ENCODE measurements around the gene KIAA1958.
"Not testable (repeated sequence)": the region's sequence is repeated elsewhere in the genome, so short reads cannot be mapped to it uniquely, and the experiment has no call there.

The KIAA1958 gene

DNA sequence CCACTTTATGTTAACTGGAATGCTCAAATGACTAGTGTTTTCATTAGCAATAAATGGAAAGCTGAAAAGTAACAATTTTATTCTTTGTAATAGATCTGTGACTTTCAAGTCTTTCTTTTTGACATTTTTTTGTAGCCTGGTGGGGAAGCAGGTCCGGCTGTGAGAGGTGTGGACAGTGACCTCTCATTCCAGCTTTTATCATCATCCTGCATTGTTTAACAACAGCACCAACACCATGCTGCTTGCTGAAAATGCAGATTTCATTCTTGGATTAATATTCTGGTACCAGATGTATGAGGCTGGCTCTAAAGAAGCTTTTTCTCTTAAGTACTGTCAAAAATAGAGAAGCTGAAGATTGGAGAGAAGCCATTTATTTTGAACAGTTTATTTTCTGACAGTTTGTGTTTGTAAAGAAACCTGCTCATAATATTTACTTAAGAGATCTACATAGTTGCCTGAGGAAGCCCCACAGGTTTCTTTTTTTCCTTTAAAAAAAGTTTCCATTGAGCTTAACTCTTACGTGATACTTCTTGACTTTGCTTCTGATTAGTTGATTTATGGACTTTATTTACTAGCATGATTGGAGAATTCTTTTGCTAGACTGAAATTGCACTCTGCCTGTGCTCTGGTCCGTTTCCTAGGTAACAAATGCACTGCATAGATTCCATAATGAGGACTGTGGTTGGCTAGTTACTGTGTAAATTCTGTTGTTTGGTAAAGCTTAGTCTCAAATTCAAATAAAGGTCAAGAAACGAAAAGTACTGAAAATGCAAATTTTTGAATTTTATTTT lies 3.4 kb downstream of the KIAA1958 start:
- DNase-seq (ENCODE audit: low spot score), result no peak

DNA sequence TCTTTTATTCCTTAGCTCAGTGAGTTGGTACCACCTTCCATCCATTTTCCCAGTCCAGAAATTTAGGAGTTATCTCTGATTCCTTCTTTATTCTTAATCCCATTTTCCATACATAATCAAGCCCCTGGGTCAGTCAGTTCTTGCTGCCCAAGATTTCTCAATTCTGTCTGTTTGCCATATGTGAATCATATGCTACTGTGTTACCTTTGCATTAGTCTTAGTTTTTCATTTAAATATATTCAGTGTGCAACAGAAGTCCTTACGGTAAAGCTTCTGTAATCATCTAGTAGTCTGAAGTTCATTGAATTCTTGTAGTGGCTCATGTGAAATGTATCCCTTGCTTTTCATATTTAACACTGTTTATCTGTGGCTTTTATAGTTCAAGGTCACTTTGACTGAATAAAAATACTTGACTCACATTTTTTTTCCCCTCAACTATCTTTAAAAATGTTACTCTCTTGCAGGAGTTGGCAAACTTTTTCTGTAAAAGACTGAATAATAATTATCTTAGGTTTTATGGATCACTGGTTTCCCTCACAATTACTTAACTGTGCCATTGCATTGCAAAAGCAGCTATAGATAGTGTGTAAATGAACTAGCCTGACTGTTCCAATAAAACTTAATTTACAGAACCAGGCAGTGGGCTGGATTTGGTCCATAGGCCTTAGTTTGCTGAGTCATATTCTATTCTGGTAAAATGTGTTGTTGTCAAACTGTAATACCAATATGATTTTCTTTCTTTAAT lies 6.9 kb downstream of the KIAA1958 start:
- no peak for DNase-seq (ENCODE audit: low spot score)

DNA sequence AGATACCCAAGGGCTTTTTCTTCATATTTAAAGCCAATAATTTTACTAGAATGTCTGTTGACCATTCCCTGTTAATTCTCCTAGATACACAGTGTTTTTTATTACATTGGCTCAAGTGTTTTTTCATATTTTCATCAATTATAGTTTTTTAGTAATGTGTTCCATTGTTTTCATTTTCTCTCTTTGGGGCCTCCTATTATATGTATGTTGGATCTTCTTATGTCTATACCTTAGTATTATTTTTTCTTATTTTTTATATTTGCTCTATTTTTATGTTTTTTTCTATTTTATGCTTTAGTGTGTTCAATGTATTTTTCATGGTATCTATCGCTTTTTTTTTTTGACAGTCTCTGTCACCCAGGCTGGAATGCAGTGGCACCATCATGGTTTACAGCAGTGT lies 7.5 kb downstream of the KIAA1958 start:
- no peak for DNase-seq (ENCODE audit: low spot score)

DNA sequence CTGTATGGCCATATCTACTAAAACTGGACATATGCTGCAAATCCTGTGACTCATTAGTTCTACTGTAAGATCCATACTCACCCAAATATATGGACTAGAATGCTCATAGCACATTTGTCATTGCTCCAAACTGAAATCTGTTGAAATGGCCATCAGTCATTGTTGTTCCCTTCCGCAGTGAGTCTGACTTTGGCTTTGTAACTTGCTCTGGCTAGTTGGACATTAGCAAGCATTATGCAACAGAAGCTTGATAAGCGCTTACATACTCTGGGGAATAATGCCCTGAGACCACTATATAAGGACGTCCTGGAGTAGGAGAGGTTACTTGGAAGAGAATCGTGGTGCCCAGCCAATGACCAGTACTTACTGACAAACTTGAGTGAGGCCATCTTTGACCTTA lies 9.0 kb downstream of the KIAA1958 start:
- DNase-seq (ENCODE audit: low spot score), result no peak

DNA sequence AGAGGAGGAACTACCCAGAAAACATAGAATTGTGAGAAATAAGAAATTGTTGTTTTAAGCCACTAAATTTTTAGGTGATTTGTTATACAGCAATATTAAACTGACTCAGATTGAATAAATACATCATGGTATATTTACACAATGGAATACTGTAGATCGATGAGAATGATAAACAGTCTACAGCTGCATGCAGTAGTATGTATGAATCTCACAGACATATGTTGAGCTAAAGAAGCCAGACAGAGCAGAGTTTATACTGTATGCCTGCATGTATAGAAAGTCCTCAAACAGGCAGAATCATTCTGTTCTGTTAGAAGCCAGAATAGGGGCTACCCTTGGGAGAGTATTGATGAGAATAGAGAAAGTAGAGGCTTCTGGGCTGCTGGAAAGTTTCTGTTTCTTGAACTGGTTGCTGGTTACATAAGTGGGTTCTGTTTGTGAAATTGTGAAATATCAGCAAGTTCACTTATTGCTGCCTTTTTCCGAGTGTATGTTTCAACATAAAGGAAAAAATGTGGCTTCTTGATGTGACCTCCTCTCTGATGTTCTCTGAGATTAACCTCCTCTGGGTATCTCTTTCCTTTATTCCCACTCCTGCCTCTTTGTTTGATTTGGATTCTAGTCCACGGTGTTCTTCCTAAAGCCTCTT lies 9.6 kb downstream of the KIAA1958 start:
- DNase-seq (ENCODE audit: low spot score), result no peak

DNA sequence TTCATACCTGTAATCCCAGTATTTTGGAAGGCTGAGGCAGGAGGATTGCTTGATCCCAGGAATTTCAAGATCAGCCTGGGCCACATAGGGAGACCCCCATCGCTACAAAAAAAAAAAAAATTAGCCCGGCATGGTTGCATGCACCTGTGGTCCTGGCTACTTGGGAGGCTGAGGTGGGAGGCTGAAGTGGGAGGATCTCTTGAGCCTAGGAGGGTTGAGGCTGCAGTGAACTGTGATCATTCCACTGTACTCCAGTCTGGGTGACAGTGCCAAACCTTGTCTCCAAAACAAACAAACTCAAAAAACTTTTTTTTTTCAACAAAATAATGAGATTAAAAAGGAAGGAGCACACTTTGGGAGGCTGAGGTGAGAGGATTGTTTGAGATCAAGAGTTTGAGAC lies 14.2 kb downstream of the KIAA1958 start:
- DNase-seq (ENCODE audit: low spot score), result no peak

DNA sequence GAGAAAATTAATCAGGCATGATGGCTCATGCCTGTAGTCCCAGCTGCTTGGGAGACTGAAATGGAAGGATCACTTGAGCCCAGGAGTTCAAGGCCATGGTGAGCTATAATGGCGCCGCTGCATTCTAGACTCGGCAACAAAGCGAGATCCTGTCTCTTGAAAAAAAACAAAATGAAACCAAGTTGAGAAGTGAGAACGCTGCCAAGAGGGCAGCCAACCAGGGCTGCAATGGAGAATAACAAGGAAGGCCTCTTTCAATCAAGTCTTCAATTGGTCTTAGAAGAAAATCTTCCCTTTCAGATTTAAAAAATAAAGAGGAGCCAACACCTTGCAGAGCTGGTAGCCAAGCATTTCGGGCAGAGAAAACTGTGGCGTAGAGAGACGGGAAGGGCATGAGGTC lies 14.7 kb downstream of the KIAA1958 start:
- DNase-seq (ENCODE audit: low spot score), result no peak

DNA sequence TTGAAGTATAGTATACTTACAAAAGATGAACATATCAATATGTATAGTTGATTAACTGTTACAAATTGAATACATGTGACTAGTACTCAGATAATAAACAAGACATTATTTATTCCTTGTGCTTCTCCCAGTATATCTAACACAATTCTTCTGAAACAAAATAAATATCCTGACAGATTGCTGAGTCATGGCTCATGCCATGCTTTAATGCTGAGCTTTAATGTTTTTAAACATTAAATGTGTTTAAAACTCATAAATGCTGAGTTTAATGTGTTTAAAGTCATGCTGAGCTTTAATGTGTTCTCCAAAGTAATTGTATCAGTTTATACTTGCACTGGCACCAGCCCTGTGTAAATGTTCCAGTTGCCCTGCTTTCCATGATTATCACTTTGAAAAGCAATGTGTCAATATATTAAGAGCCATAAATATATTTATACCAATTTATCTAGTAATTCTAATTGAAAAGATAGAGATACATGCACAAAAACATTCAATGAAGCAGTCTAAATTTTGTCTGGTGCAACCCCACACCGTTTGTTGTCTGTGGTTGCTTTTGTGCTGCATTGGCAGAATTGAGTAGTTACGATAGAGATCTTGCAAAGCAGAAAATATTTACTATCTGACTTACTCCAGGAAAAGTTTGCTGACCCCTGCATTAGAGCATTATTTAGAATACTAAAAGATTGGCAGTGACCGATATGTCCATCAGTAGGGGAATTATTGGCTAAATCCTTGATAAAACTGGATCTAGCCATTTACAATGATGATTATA lies 15.7 kb downstream of the KIAA1958 start:
- no peak for DNase-seq (ENCODE audit: low spot score)

DNA sequence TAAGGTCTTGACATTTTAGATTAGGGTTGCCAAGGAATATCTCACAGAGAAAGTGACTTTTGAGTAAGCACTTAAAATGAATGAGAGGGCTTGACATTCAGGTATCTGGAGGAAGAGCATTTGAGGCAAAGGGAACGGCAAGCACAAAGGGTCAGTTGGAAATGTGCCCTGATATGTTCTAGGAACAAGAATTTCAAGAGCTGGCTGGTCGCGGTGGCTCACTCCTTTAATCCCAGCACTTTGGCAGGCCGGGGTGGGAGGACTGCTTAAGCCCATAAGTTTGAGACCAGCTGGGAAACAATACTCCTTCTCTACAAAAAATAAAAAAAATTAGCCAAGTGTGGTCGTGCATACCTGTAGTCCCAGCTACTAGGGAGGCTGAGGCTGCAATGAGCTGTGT lies 16.5 kb downstream of the KIAA1958 start:
- no peak for DNase-seq (ENCODE audit: low spot score)

DNA sequence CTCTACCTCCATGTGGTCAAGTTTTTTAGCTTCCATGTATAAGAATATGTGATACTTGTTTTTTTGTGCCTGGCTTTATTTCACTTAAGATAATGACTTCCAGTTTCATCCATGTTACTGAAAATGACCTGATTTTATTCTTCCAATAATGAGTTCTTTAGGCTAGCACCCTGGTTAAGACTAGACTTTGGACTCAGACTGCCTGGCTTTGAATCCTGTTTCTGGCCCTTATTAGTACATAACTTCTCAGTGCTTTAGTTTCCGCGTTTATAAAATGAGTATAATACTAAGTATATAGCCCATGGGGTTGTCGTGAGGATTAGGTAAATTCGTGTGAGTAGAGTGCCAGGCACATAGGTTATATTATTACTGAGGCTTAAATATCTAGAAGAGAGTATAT lies 18.5 kb downstream of the KIAA1958 start:
- DNase-seq (ENCODE audit: low spot score), result no peak

DNA sequence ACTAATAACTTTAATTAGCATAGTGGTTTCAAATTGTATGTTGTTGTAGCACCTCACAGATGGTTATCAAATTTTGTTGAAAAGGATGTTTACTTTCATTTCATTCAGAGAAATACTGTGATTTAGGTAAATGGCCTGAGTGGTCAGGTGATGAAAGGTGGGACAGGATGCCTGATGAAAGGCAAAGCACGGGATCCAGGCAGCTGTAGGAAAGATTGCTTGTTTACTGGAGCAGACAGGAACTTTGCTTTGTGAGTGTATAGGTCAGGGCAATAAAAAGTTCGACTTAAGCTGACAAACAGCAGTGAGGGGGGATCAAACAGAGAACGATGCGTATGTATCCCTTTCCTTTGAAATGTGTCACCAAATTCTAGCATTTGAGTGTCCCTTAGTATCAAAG lies 19.0 kb downstream of the KIAA1958 start:
- DNase-seq (ENCODE audit: low spot score), result no peak

DNA sequence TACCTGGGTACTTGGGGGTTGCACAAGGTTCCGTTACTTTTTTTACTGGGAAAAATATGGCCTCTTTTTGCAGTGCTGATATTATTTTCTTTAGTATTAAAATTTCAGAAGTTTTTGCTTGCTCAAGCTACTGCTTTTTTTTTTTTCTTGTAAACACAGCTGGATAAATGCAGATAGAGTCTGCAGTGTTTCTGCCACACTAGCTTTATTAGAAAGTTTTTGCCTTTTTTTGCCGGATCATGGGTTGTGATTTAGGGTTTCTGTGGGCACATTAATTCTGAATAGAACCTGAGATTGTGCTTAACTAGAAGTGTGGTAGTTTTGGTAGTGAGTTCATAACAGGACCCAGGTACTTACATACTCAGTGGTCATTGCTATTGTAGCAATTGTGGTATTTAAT lies 19.9 kb downstream of the KIAA1958 start:
- DNase-seq (ENCODE audit: low spot score), result no peak

DNA sequence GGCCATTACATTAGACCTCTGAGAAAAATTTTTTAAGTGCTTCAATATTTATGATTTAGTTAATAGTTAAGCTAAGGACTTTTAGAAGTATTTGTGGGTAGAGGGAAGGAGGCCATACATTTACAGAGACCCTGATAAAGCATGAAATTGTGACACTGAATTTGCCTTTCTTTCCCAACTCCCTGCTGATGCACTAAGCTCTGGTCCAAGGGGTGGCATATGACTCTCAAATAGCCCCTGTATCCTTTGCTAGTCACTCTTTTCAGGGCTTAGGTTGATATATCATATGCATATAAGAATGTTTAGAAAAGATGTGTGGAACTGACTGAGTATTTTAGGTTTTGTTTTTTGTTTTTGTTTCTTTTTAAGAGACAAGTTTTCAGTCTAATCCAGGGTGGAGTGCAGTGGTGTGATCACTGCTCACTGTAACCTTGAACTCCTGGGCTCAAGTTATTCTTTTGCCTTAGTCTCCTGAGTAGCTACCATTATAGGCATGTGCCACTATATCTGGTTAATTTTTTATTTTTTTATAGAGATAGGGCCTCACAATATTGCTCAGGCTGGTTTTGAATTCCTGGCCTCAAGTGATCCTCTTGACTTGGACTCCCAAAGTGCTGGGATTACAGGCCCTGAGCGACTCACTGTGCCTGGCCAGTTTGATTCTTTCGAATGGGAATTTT lies 20.5 kb downstream of the KIAA1958 start:
- no peak for DNase-seq (ENCODE audit: low spot score)

DNA sequence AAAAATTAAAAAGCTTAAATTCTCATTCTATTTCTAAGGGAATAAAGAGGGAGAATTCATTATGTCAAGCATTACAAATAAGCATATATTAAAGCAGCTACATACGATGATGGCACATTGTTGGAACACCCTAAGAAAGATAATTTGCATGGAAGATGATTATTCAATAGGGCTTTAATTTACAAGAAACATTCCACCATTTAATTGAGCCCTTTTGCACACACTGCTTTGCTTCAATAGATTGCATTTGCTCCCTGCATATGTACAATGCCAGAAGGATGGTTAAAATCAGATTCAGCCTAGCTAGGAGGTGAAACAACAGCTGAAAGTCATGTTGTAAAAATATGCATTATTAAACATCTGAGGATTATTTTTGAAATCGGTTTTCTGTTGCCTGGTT lies 21.8 kb downstream of the KIAA1958 start:
- DNase-seq (ENCODE audit: low spot score), result no peak

DNA sequence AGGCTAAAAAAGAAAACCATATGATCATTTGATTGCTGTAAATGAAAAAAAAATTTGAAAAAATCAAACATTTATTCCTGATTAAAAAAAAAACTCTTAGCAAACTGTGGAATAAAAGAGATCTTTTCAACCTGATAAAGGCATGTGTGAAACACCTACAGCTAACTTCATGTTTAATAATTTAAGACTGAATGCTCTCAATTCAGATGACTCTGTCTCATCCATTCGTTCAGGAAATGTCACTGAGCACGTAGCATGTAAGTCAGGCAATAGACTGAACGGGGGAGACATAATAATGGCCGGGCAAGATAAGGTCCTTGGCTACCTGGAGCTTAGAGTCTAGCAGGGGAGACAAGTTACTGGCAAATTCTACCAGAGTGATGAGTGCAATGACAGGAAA lies 25.8 kb downstream of the KIAA1958 start:
- not testable (repeated sequence) for DNase-seq (ENCODE audit: low spot score)

DNA sequence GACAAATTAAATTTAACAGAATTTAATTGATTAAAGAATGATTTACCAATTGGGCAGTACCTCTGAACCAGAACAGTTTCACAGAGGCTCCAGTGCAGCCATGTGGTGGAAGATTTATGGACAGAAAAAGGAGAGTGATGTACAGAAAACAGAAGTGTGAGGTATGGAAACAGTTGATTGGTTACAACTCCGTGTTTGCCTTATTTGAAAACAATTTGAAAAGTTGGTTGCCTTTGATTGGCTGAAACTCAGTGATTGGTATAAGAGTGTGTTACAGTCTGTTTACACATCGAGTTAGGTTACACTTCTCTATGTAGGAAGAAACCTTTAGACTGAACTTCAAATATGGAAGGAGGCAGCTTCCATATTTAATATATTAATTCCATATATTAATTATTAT lies 30.1 kb downstream of the KIAA1958 start:
- DNase-seq (ENCODE audit: low spot score), result no peak

DNA sequence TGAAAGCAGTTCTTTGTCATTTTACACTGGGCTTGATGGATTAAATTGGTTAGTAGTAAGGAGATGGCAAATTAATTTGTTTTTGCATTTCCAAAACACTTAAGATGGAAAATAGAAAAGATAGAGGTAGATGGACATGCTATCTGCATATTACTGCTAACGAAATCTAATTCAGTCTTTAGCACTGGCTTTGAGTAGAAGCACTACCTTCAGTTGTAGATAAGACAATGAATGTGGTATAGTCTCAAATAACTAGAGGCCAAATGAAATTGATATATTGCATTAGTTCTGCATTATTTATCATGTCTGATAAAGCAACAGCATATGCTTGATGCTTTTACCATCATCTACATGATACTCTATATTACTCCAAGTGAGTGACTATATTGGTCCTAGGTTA lies 33.4 kb downstream of the KIAA1958 start:
- no peak for DNase-seq (ENCODE audit: low spot score)

DNA sequence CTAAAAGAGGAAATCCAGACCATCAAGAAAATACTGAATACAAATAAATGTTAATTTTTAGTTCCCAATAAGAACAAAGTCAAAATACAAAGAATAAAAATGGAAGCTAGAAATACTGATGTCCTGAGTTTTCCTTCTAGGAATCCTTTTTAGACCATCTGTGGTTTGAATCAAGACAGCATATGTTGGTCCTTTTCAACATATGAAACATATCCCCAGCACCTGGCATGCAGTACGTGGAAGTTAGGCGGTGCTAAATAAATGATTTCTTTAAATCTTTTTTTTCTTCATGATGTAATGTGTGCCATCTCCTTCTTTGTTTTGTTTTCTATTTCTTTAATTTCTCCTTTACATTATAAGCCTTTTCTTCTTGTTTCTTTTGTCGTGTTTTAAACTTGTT lies 34.0 kb downstream of the KIAA1958 start:
- no peak for DNase-seq (ENCODE audit: low spot score)

DNA sequence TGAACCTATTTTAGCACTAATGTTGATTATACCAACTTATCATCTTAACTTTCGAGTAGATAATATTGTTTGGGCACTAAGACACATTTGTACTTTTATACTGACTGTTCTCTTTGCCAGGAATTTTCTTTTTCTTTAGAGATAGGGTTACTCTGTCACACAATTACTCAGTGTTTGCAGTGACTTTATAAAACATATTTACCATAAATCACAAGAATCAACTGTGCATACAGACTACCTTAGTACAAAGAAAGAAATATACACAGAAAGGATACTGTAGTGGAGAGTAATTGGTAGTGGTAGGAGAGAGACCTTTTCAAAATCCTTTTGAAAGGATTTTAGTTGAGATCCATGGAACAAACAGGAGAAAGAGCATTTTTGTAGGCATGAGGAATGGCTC lies 40.3 kb downstream of the KIAA1958 start:
- DNase-seq (ENCODE audit: low spot score), result no peak

DNA sequence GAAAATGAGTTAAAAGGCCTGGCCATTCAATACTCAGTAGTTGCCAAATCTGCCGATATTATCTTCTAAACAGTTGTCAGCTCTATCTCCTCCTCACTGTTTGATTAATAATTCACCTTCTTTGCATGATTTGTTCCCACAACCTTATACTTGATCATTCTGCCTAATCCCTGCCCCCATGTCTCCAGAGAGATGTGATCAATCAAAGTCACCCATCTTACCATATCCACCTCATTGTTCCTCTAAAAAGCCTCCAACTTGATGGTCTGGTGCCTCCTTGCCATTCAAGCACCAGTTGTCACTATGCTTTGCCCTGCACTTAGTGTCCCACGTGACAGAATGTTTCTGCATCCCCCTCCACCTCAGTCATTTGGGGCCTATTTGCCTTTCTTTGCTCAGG lies 41.3 kb downstream of the KIAA1958 start:
- DNase-seq (ENCODE audit: low spot score), result no peak

DNA sequence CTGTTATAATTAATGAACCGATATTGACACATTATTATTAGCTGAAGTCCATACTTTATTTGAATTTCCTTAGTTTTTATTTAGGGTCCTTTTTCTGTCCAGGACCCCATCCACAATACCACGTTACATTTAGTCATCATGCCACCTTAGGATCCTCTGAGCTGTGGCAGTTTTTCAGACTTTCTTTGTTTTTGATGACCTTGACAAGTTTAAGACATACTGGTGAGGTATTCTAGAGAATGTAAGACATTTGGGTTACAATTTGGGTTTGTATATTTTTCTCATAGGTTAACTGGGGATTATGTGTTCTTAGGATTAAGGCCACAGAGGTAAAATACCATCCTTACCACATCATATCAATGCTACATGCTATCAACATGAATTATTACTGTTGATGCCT lies 42.7 kb downstream of the KIAA1958 start:
- DNase-seq (ENCODE audit: low spot score), result no peak

DNA sequence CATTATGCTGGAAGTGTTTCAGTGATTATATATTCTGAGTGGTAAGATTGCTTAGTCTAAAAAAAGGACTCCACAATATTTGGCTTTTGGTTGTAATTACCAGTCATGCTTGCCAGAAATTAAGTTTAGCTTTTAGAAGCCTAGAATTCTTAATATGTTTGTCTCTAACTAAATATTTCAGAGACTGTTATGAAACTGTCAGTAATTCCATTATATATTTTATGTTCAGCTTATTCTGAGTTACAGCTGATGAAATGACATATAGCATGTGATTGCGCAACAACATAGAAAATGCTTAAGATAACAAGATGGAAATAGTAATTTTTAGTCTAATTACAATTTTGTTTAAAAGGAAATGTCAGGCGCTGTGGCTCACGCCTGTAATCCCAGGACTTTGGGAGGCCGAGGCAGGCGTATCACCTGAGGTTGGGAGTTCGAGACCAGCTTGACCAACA lies 44.2 kb downstream of the KIAA1958 start:
- no peak for DNase-seq (ENCODE audit: low spot score)
